ENCODE measurements around the gene NAGPA. TPM values are rescaled to one million over a fixed set of nuclear protein-coding genes. Genes with fewer than 3 reads are reported as not detected.

NAGPA gene
- total and polyA plus RNA-seq, 2 of the 8 experiments (the other 6 are each of a cell fraction or from before 2014, with no cell fraction given): 10.1 to 13.2 TPM

GRCh38 chr16:5071681-5072333 is 38.1 kb upstream of the NAGPA start, which contains the start of gene ALG1 (continued):
- TF ChIP-seq CBX5 (IDR thresholded peaks at IDR 0.05; ENCODE audit: low read depth, low read length): no peak
- peak; percentile 95 to 96 for TF ChIP-seq POLR2A (IDR thresholded peaks at IDR 0.05; ENCODE audit: control extremely low read depth in 1 of 2, low read depth in 2 of 2, low read length in 2 of 2)
- TF ChIP-seq, protein P1, sequence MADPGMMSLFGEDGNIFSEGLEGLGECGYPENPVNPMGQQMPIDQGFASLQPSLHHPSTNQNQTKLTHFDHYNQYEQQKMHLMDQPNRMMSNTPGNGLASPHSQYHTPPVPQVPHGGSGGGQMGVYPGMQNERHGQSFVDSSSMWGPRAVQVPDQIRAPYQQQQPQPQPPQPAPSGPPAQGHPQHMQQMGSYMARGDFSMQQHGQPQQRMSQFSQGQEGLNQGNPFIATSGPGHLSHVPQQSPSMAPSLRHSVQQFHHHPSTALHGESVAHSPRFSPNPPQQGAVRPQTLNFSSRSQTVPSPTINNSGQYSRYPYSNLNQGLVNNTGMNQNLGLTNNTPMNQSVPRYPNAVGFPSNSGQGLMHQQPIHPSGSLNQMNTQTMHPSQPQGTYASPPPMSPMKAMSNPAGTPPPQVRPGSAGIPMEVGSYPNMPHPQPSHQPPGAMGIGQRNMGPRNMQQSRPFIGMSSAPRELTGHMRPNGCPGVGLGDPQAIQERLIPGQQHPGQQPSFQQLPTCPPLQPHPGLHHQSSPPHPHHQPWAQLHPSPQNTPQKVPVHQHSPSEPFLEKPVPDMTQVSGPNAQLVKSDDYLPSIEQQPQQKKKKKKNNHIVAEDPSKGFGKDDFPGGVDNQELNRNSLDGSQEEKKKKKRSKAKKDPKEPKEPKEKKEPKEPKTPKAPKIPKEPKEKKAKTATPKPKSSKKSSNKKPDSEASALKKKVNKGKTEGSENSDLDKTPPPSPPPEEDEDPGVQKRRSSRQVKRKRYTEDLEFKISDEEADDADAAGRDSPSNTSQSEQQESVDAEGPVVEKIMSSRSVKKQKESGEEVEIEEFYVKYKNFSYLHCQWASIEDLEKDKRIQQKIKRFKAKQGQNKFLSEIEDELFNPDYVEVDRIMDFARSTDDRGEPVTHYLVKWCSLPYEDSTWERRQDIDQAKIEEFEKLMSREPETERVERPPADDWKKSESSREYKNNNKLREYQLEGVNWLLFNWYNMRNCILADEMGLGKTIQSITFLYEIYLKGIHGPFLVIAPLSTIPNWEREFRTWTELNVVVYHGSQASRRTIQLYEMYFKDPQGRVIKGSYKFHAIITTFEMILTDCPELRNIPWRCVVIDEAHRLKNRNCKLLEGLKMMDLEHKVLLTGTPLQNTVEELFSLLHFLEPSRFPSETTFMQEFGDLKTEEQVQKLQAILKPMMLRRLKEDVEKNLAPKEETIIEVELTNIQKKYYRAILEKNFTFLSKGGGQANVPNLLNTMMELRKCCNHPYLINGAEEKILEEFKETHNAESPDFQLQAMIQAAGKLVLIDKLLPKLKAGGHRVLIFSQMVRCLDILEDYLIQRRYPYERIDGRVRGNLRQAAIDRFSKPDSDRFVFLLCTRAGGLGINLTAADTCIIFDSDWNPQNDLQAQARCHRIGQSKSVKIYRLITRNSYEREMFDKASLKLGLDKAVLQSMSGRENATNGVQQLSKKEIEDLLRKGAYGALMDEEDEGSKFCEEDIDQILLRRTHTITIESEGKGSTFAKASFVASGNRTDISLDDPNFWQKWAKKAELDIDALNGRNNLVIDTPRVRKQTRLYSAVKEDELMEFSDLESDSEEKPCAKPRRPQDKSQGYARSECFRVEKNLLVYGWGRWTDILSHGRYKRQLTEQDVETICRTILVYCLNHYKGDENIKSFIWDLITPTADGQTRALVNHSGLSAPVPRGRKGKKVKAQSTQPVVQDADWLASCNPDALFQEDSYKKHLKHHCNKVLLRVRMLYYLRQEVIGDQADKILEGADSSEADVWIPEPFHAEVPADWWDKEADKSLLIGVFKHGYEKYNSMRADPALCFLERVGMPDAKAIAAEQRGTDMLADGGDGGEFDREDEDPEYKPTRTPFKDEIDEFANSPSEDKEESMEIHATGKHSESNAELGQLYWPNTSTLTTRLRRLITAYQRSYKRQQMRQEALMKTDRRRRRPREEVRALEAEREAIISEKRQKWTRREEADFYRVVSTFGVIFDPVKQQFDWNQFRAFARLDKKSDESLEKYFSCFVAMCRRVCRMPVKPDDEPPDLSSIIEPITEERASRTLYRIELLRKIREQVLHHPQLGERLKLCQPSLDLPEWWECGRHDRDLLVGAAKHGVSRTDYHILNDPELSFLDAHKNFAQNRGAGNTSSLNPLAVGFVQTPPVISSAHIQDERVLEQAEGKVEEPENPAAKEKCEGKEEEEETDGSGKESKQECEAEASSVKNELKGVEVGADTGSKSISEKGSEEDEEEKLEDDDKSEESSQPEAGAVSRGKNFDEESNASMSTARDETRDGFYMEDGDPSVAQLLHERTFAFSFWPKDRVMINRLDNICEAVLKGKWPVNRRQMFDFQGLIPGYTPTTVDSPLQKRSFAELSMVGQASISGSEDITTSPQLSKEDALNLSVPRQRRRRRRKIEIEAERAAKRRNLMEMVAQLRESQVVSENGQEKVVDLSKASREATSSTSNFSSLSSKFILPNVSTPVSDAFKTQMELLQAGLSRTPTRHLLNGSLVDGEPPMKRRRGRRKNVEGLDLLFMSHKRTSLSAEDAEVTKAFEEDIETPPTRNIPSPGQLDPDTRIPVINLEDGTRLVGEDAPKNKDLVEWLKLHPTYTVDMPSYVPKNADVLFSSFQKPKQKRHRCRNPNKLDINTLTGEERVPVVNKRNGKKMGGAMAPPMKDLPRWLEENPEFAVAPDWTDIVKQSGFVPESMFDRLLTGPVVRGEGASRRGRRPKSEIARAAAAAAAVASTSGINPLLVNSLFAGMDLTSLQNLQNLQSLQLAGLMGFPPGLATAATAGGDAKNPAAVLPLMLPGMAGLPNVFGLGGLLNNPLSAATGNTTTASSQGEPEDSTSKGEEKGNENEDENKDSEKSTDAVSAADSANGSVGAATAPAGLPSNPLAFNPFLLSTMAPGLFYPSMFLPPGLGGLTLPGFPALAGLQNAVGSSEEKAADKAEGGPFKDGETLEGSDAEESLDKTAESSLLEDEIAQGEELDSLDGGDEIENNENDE (IDR thresholded peaks at IDR 0.05; ENCODE audit: insufficient replicate concordance, low read length): no peak
- TF ChIP-seq SAP30 (IDR thresholded peaks at IDR 0.05; ENCODE audit: insufficient read depth, insufficient replicate concordance, low read length): no peak
- TF ChIP-seq JUN (IDR thresholded peaks at IDR 0.05; ENCODE audit: low read depth, low read length): peak; percentile 64; the same call in 1 of the 2 replicates
- peak; percentile 51; the same call in 1 of the 2 replicates for TF ChIP-seq TEAD4 (IDR thresholded peaks at IDR 0.05; ENCODE audit: low read depth, low read length)
- TF ChIP-seq HDAC6 (IDR thresholded peaks at IDR 0.05; ENCODE audit: low read depth, low read length): no peak
- TF ChIP-seq RAD21 (IDR thresholded peaks at IDR 0.05 in 1 of 2, conservative IDR thresholded peaks at IDR 0.05 in 1 of 2; ENCODE audit: low read depth in 2 of 2, low read length in 2 of 2): no peak
- TF ChIP-seq KDM1A (IDR thresholded peaks at IDR 0.05; ENCODE audit: borderline replicate concordance, low read length): peak; percentile 96
- TF ChIP-seq SP4 (IDR thresholded peaks at IDR 0.05; ENCODE audit: low read length): peak; percentile 91; the same call in 1 of the 2 replicates
- no peak for TF ChIP-seq MAFK (IDR thresholded peaks at IDR 0.05; ENCODE audit: low read depth, low read length)

Data from H1 (cell line).